Measurements from ENCODE around the gene PGAP2.
A peak's percentile ranks its signal among the peaks of the same experiment; 100 is the strongest.
"Not testable (repeated sequence)": the region's sequence is repeated elsewhere in the genome, so short reads cannot be mapped to it uniquely, and the experiment has no call there.

Gene PGAP2

DNA sequence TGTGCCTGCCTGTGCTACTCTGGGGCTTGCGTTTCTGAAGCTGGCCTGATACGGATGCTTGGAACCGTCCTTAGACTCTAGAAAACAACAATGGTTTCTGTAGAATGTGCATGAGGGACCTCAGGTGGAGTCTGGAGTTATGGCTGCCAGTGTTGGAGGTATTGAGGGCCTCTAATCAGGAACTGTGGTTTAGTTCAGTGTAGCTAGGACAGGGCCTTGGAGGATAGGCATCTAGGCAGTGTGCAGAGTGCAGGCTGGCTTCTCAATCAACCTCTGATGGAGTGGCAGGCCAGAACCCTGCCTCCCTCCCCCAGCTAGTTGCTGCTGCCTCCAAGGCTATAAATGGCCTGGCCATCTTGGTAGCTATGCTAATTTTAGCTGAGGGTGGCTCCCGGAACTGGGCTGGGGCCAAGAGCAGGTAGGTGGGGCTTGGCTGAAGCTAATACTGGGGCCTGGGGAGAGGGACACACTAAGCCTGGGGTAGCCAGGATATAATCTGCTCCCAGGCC lies 51.1 kb downstream of the PGAP2 start:
- DNase-seq: no peak

DNA sequence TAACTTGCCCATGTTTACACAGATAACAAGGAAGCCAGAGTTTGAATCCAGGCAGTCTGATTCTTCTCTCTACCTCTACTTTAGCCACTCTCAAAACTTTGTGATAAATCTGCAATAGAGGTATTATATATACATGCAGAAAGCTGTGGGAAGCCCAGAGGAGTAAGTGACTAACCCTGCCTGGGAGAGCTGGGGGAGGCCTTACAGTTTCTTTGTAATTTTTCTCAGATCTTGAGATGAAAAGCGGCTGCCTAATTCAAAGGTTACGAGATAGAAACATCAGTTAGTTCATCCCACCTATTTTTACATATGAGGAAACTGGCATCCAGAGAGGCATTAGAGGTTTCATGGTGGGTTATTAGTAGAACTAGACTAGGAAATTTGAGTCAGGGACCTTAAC lies 52.0 kb downstream of the PGAP2 start:
- no peak for DNase-seq

DNA sequence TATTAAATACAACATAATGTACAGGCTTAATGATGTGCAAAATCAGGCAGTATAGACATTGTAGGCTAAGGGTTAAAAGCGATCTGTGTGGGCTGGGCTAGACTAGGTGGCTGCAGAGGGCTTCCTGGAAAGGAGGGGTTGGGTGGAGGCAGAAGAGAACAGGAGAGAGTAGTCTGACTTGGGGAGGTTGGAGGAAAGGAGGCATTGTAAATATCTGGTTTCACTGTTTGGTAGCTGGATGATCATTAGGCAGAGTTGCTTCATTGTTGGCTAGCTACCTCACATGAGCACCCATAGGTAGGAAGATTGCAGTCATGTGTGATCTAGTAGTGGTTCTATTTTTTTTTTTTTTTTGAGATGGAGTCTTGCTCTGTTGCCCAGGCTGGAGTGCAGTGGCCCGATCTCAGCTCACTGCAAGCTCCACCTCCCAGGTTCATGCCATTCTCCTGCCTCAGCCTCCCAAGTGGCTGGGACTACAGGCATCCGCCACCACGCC lies 52.6 kb downstream of the PGAP2 start:
- not testable (repeated sequence) for DNase-seq

DNA sequence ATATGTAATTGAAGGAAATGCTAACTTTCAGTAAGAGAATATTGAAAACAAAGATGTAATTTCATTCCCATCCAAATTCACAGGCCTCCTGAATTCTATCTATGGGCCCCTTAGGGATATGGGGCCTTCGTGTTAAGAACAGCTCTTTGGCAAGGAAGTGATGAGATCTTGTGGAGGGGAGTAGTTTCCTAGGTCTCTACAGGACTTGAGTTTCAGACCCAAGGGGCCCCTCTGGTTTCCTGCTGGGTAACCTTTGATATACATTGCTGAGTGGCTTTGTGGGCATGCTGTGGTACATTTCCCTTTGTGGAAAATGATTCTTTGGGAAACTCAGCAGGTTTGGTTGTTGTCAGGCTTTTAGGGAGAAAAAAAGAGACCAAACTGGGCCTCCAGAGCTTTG lies 53.3 kb downstream of the PGAP2 start:
- no peak for DNase-seq

DNA sequence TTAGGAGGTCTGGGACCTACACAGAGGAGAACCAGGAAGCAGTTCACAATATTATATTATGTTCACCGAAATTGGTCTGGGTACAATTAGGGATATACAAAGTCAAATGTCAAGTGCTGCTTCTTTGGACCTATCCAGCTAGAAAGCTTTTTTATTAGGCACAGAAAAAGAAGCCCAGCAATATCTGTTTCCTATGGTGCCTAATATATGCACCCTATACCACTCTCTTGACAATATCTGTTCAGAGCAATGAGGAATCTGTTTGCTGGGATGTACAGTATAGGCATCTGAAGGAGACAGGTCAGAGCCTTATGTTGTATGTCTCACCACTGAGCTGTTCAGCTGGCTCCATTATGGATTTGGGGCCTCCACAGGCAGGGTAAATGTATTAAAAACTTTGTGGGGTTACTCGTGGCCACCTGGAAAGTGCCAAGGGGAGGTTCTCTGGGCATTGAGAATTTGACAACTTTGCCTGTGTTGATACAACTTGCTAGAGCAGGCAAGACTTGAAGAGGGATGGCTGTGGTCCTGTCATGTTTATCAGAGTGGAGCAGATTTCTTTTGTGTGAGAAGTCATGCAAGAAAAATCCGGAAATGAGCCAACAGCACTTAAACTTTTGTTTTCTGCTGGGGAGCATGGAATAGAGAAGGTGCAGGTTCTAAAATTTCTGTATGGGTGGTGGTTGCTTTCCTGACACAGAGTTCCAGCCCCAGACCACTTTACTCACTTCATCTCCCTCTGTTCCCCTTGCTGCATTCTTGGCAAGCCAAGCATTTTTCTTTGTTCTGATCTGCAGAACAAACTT lies 57.2 kb downstream of the PGAP2 start:
- DNase-seq: peak; percentile 68

DNA sequence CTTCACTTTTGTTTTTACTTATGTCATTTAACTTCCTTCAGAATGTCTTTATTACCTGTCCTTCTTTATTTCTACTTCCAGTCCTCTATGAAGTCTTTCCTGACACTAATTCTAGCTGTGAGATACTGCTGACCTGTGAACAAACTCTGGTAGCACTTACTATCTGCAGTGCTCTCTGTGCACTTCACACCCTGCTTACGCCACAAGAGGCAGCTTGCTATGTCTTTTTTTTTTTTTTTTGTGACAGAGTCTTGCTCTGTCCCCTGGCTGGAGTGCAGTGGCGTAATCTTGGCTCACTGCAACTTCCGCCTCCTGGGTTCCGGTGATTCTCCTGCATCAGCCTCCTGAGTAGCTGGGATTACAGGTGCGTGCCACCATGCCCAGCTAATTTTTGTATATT lies 57.8 kb downstream of the PGAP2 start:
- DNase-seq: peak; percentile 67

DNA sequence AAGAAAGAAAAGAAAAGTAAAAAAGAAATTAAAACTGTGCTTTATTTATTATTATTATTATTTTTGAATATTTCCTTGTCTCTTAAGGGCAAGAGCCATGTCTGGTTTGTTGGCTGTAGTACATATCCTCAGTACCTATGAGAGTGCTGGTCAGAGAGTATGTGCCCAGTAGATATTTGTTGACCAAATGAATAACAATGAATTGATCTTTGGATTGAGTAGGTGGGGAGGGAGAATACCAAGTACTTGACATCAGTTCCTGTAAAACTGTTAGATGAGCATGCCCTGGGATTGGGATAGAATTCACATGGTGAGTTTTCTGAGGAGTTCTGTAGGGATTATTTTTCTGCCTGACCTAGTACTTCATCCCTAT lies 58.5 kb downstream of the PGAP2 start:
- DNase-seq: no peak

DNA sequence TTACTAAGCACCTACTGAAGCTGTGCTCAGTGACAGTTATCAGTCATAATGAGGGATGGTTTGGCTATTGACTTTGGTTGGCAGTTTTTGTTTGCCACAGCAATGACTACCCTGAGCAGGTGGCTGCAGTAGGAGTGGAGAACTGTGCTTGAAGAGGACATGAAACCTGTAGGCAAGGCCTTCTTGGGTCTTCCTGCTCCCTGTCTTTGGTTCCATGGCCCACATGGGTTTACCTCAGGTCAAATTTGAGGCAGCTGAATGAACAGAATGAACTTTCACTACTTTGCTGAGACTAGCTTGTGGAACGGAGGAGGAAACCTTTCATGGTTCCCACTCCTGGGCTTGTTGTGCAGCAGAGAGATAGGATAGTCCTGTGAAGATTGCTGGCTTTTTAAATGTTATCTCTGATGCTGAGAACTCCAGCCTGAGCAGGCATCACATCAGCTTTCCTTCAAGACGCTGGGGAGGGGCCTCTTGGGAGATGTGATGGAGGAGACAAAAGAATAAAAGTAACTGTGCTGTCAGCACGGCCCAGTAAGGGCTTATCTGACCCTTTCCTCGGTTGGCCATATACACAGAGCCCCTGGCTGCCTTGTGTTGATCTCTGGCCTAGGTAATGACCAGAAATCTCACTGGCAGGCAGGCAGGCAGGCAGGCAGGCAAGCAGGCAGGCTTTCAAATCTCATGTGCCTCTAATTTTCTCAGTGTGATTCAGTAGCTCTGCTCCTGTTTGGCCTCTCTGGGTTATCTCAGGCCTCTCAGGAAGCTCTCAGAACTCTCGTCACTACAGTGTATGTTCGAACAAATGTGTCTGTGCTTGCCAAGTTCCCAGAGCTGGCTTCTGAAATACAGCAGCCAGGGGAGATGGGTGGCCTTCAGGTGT lies 59.1 kb downstream of the PGAP2 start:
- DNase-seq: no peak

DNA sequence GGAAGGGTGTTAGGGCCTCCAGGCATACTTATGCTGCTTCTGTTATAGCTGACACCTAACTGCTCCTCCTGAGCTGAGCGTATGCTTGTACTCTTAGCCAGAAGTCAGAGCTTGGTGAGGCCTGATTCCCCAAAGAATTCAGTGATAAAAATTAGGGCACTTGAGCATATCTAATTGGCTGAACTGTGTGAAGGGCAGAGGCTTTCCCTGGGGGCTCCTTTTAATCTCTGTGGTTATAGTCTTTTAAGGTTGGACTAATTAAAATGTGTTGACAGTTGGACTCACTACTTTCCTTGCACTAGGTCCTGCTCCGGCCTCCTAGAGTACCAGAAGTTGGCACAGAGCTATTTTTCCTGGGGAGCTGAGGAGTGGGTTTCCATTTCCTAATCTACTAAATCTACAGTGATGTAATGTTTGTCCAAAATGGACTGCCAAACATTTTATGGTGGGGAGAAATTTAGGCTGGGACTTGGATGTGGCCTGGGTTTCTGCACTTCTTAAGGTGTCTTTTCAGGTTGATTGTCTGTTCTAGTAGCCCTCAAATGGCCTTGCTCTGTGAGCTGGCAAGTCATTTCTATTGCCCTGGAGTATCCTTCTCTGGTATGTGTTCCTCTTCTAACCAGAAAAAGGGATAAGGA lies 65.5 kb downstream of the PGAP2 start:
- DNase-seq: no peak

Measured in kidney glomerular epithelial cell (primary cell).